HG02973 (cell line): ENCODE results near the gene METAP2.

ENCODE experiments used
- ATAC-seq: cut with Tn5 transposase; IDR thresholded peaks from one replicate; pipeline ENCODE4 v1.9.1; 2021; ENCODE audit warnings: moderate library complexity; ENCODE audit not compliant: unreplicated experiment

METAP2 gene

GRCh38 chr12:95509300-95509699 lies 35.3 kb downstream of the METAP2 start:
- no peak for ATAC-seq

- ATAC-seq = no peak
These were observed 38.0 kb downstream of the METAP2 start for GRCh38 chr12:95511977-95512376.

GRCh38 chr12:95513599-95513998 lies 39.6 kb downstream of the METAP2 start:
- no peak for ATAC-seq

GRCh38 chr12:95515197-95515596 lies 41.2 kb downstream of the METAP2 start:
- ATAC-seq = no peak

GRCh38 chr12:95516757-95517156 lies 42.8 kb downstream of the METAP2 start:
- no peak for ATAC-seq

- no peak for ATAC-seq
These were observed 43.3 kb downstream of the METAP2 start for GRCh38 chr12:95517246-95517645.

- no peak for ATAC-seq
These were observed 45.0 kb downstream of the METAP2 start for GRCh38 chr12:95518944-95519343.

GRCh38 chr12:95520816-95521215 lies 46.9 kb downstream of the METAP2 start:
- ATAC-seq = no peak

- ATAC-seq = no peak
These were observed 48.7 kb downstream of the METAP2 start for GRCh38 chr12:95522692-95523091.

- ATAC-seq = no peak
These were observed 54.5 kb downstream of the METAP2 start for GRCh38 chr12:95528431-95528830.

- no peak for ATAC-seq
These were observed 55.8 kb downstream of the METAP2 start for GRCh38 chr12:95529693-95530225.

- ATAC-seq = no peak
These were observed 58.9 kb downstream of the METAP2 start for GRCh38 chr12:95532851-95533250.

GRCh38 chr12:95533985-95534384 lies 60.0 kb downstream of the METAP2 start:
- ATAC-seq = no peak

GRCh38 chr12:95538006-95538405 lies 64.1 kb downstream of the METAP2 start:
- ATAC-seq = no peak

- no peak for ATAC-seq
These were observed 64.7 kb downstream of the METAP2 start for GRCh38 chr12:95538656-95539055.

GRCh38 chr12:95541436-95541835 lies 67.5 kb downstream of the METAP2 start:
- ATAC-seq = no peak

GRCh38 chr12:95543305-95543704 lies 69.4 kb downstream of the METAP2 start:
- no peak for ATAC-seq

GRCh38 chr12:95544756-95545155 lies 70.8 kb downstream of the METAP2 start:
- no peak for ATAC-seq

GRCh38 chr12:95545303-95545702 lies 71.4 kb downstream of the METAP2 start:
- ATAC-seq = no peak

GRCh38 chr12:95545731-95546490 lies 72.0 kb downstream of the METAP2 start:
- ATAC-seq = no peak

- no peak for ATAC-seq
These were observed 72.5 kb downstream of the METAP2 start for GRCh38 chr12:95546491-95546813.

- no peak for ATAC-seq
These were observed 73.6 kb downstream of the METAP2 start for GRCh38 chr12:95547522-95548055.

- ATAC-seq = no peak
These were observed 74.1 kb downstream of the METAP2 start for GRCh38 chr12:95548056-95548538.
